Measurements from ENCODE around the gene PKNOX2. TPM values are rescaled to one million over a fixed set of nuclear protein-coding genes. Genes with fewer than 3 reads are reported as not detected.

The PKNOX2 gene
- total RNA-seq, 2 donors from 2014 or later: 4.0 to 6.9 TPM

GRCh38 chr11:125365196-125365931 lies 200.8 kb downstream of the PKNOX2 start:
- no peak for DNase-seq
- Histone ChIP-seq H3K36me3 (ENCODE audit: control insufficient read depth, insufficient read depth, low read length) (no peaks in the 10 kb centered on the region), H3K9me3 (ENCODE audit: control insufficient read depth, low read length) (no peaks in the 10 kb centered on the region), H3K4me3 (ENCODE audit: low read length) (no peak overlapping the region), H3K4me1 (ENCODE audit: control insufficient read depth, insufficient read depth, low read length) (peaks cover 11% of the 10 kb centered on the region), H3K27me3 (ENCODE audit: control insufficient read depth, insufficient read depth, low read length, poor library complexity, severe bottlenecking) (no peaks in the 10 kb centered on the region), H3K27ac (ENCODE audit: low read depth, low read length) (no peak overlapping the region), H3K9ac (ENCODE audit: extremely low read depth, low read length, poor library complexity, severe bottlenecking) (no peak overlapping the region)
- H3K27ac Mint-ChIP-seq: no peak overlapping the region
- H3K36me3 Mint-ChIP-seq (ENCODE audit: low read depth): no peaks in the 10 kb centered on the region
- peaks cover 18% of the 10 kb centered on the region for H3K4me1 Mint-ChIP-seq
- TF ChIP-seq, protein P1, sequence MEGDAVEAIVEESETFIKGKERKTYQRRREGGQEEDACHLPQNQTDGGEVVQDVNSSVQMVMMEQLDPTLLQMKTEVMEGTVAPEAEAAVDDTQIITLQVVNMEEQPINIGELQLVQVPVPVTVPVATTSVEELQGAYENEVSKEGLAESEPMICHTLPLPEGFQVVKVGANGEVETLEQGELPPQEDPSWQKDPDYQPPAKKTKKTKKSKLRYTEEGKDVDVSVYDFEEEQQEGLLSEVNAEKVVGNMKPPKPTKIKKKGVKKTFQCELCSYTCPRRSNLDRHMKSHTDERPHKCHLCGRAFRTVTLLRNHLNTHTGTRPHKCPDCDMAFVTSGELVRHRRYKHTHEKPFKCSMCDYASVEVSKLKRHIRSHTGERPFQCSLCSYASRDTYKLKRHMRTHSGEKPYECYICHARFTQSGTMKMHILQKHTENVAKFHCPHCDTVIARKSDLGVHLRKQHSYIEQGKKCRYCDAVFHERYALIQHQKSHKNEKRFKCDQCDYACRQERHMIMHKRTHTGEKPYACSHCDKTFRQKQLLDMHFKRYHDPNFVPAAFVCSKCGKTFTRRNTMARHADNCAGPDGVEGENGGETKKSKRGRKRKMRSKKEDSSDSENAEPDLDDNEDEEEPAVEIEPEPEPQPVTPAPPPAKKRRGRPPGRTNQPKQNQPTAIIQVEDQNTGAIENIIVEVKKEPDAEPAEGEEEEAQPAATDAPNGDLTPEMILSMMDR (conservative IDR thresholded peaks at IDR 0.05): no peak
- H3K27me3 Mint-ChIP-seq (ENCODE audit: insufficient read depth): peaks cover 30% of the 10 kb centered on the region
- H3K4me3 Mint-ChIP-seq: no peak overlapping the region
- H3K9me3 Mint-ChIP-seq: no peaks in the 10 kb centered on the region
- 90 to 92% methylated on average over 5 to 7 of the region's 7 CpGs for WGBS, 2 experiments (ENCODE audit: insufficient coverage in 1 of 2, insufficient read length in 1 of 2)

- H3K36me3 Mint-ChIP-seq (ENCODE audit: low read depth): no peaks in the 10 kb centered on the region
- Histone ChIP-seq H3K4me3 (ENCODE audit: low read length) (no peak overlapping the region), H3K4me1 (ENCODE audit: control insufficient read depth, insufficient read depth, low read length) (peaks cover 24% of the 10 kb centered on the region), H3K9ac (ENCODE audit: extremely low read depth, low read length, poor library complexity, severe bottlenecking) (no peak overlapping the region), H3K27ac (ENCODE audit: low read depth, low read length) (no peak overlapping the region), H3K9me3 (ENCODE audit: control insufficient read depth, low read length) (no peaks in the 10 kb centered on the region), H3K36me3 (ENCODE audit: control insufficient read depth, insufficient read depth, low read length) (no peaks in the 10 kb centered on the region), H3K27me3 (ENCODE audit: control insufficient read depth, insufficient read depth, low read length, poor library complexity, severe bottlenecking) (no peaks in the 10 kb centered on the region)
- no peaks in the 10 kb centered on the region for H3K9me3 Mint-ChIP-seq
- H3K4me3 Mint-ChIP-seq: no peak overlapping the region
- 67 to 95% methylated on average over 1 to 8 of the region's 8 CpGs for WGBS, 2 experiments (ENCODE audit: insufficient coverage in 1 of 2, insufficient read length in 1 of 2)
- peaks cover 38% of the 10 kb centered on the region for H3K4me1 Mint-ChIP-seq
- TF ChIP-seq, protein P1 (conservative IDR thresholded peaks at IDR 0.05): no peak
- H3K27ac Mint-ChIP-seq: no peak overlapping the region
- DNase-seq: no peak
- peaks cover 27% of the 10 kb centered on the region for H3K27me3 Mint-ChIP-seq (ENCODE audit: insufficient read depth)
These were observed 203.2 kb downstream of the PKNOX2 start for GRCh38 chr11:125367710-125368109.

DNA sequence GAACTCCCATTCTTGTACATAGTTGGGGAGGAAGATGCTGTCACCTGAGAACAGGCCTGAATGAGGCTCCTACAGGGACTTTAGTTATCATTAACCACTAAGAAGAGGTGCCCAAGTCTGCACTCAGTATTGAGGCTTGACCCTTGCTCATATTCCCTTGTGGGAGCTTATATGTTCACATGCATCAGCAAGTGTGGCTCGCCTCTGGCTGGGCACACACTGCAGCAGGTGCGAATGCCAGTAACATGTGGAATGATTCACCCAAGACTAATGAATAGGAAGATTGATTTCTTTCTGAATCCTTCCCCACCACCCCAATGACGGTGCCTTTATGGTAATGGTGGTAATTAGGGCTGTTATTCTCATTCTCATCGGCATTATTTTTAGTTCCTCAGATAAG lies 204.2 kb downstream of the PKNOX2 start:
- peaks cover 43% of the 10 kb centered on the region for H3K4me1 Mint-ChIP-seq
- H3K27ac Mint-ChIP-seq: no peak overlapping the region
- Histone ChIP-seq H3K27me3 (ENCODE audit: control insufficient read depth, insufficient read depth, low read length, poor library complexity, severe bottlenecking) (no peaks in the 10 kb centered on the region), H3K27ac (ENCODE audit: low read depth, low read length) (no peak overlapping the region), H3K36me3 (ENCODE audit: control insufficient read depth, insufficient read depth, low read length) (no peaks in the 10 kb centered on the region), H3K9me3 (ENCODE audit: control insufficient read depth, low read length) (no peaks in the 10 kb centered on the region), H3K9ac (ENCODE audit: extremely low read depth, low read length, poor library complexity, severe bottlenecking) (no peak overlapping the region), H3K4me3 (ENCODE audit: low read length) (no peak overlapping the region), H3K4me1 (ENCODE audit: control insufficient read depth, insufficient read depth, low read length) (peaks cover 27% of the 10 kb centered on the region)
- no peaks in the 10 kb centered on the region for H3K9me3 Mint-ChIP-seq
- TF ChIP-seq, protein P1 (conservative IDR thresholded peaks at IDR 0.05): no peak
- H3K4me3 Mint-ChIP-seq: no peak overlapping the region
- peaks cover 27% of the 10 kb centered on the region for H3K27me3 Mint-ChIP-seq (ENCODE audit: insufficient read depth)
- no peak for DNase-seq
- no peaks in the 10 kb centered on the region for H3K36me3 Mint-ChIP-seq (ENCODE audit: low read depth)
- WGBS, 2 experiments (ENCODE audit: insufficient coverage in 1 of 2, insufficient read length in 1 of 2): 96 to 100% methylated on average over 2 of the region's 4 CpGs

Measured in endodermal cell (in vitro differentiated cells).